H9 (cell line): ENCODE data around the gene MINDY2. TPM values are rescaled to one million over a fixed set of nuclear protein-coding genes. Genes with fewer than 3 reads are reported as not detected.

Experiments used
- DNase-seq: peaks from one replicate; pipeline ENCODE4 v3.0.0-alpha.2; 2017
- H2AFZ ChIP-seq: one replicate; pipeline ENCODE4 v1.6.1; 2013; ENCODE audit warnings: mild to moderate bottlenecking, low read length, control low read depth, moderate library complexity
- H2AK5ac ChIP-seq: 2 replicates; pipeline ENCODE4 v1.6.1; 2013; ENCODE audit warnings: low read length, control low read depth, mixed read lengths; ENCODE audit not compliant: insufficient read length
- H2BK120ac ChIP-seq: one replicate; pipeline ENCODE4 v1.6.1; 2013; ENCODE audit warnings: low read depth, mild to moderate bottlenecking, low read length, control low read depth, inconsistent platforms; ENCODE audit not compliant: poor library complexity, severe bottlenecking
- H2BK12ac ChIP-seq: 2 replicates; pipeline ENCODE4 v1.6.1; 2013; ENCODE audit warnings: low read length, control low read depth, mixed read lengths, low read depth; ENCODE audit not compliant: insufficient read length
- H2BK15ac ChIP-seq: 2 replicates; pipeline ENCODE4 v1.6.1; 2013; ENCODE audit warnings: low read depth, low read length, control low read depth
- H2BK20ac ChIP-seq: one replicate; pipeline ENCODE4 v1.6.1; 2013; ENCODE audit warnings: low read depth, mild to moderate bottlenecking, low read length, control low read depth, inconsistent platforms; ENCODE audit not compliant: poor library complexity, severe bottlenecking
- H2BK5ac ChIP-seq: 2 replicates; pipeline ENCODE4 v1.6.1; 2013; ENCODE audit warnings: low read length, control low read depth, mixed read lengths; ENCODE audit not compliant: insufficient read length
- H3K14ac ChIP-seq: 2 replicates; pipeline ENCODE4 v1.6.1; 2013; ENCODE audit warnings: low read length, control low read depth; ENCODE audit not compliant: insufficient read depth
- H3K18ac ChIP-seq: 2 replicates; pipeline ENCODE4 v1.6.1; 2013; ENCODE audit warnings: low read depth, mild to moderate bottlenecking, mixed read lengths, low read length, control low read depth; ENCODE audit not compliant: insufficient read length
- H3K23ac ChIP-seq: 2 replicates; pipeline ENCODE4 v1.6.1; 2013; ENCODE audit warnings: low read length, control low read depth, mixed read lengths, low read depth; ENCODE audit not compliant: insufficient read length
- H3K23me2 ChIP-seq: 2 replicates; pipeline ENCODE4 v1.6.1; 2013; ENCODE audit warnings: low read depth, mild to moderate bottlenecking, mixed read lengths, low read length, control low read depth; ENCODE audit not compliant: insufficient read length, poor library complexity, severe bottlenecking
- H3K27ac ChIP-seq: 2 replicates; pipeline ENCODE4 v1.5.1; 2013; ENCODE audit warnings: low read length, control low read depth, mixed read lengths, low read depth; ENCODE audit not compliant: insufficient read length
- H3K27me3 ChIP-seq: 2 replicates; pipeline ENCODE4 v1.6.1; 2013; ENCODE audit warnings: low read length, control low read depth, inconsistent platforms; ENCODE audit not compliant: insufficient read depth
- H3K4ac ChIP-seq: 2 replicates; pipeline ENCODE4 v1.6.1; 2013; ENCODE audit warnings: low read depth, mild to moderate bottlenecking, control low read depth, inconsistent platforms, low read length, moderate library complexity
- H3K4me1 ChIP-seq: 2 replicates; pipeline ENCODE4 v1.6.1; 2013; ENCODE audit warnings: low read length, control low read depth, inconsistent platforms; ENCODE audit not compliant: insufficient read depth
- H3K4me2 ChIP-seq: 2 replicates; pipeline ENCODE4 v1.6.1; 2013; ENCODE audit warnings: low read length, control low read depth, mixed read lengths; ENCODE audit not compliant: insufficient read length, insufficient read depth
- H3K56ac ChIP-seq: 2 replicates; pipeline ENCODE4 v1.6.1; 2013; ENCODE audit warnings: low read depth, mild to moderate bottlenecking, mixed read lengths, low read length, control low read depth; ENCODE audit not compliant: insufficient read length
- H3K79me1 ChIP-seq: 2 replicates; pipeline ENCODE4 v1.6.1; 2013; ENCODE audit warnings: low read depth, mild to moderate bottlenecking, moderate library complexity, low read length, control low read depth, inconsistent platforms; ENCODE audit not compliant: insufficient read depth, poor library complexity, severe bottlenecking
- H3K79me2 ChIP-seq: 2 replicates; pipeline ENCODE4 v1.6.1; 2013; ENCODE audit warnings: low read length, control low read depth, inconsistent platforms; ENCODE audit not compliant: insufficient read depth
- H3K9ac ChIP-seq: 2 replicates; pipeline ENCODE4 v1.6.1; 2013; ENCODE audit warnings: low read length, control low read depth, mixed read lengths; ENCODE audit not compliant: insufficient read length; ENCODE audit errors: extremely low read depth
- H3K9me3 ChIP-seq: one replicate; pipeline ENCODE4 v1.6.1; 2013; ENCODE audit warnings: low read depth, low read length, inconsistent platforms; ENCODE audit not compliant: control insufficient read depth
- H3T11ph ChIP-seq: one replicate; pipeline ENCODE4 v1.6.1; 2013; ENCODE audit warnings: mild to moderate bottlenecking, low read length, control low read depth, inconsistent platforms
- H4K20me1 ChIP-seq: one replicate; pipeline ENCODE4 v1.6.1; 2013; ENCODE audit not compliant: control insufficient read depth, insufficient read length, insufficient read depth
- H4K5ac ChIP-seq: 2 replicates; pipeline ENCODE4 v1.6.1; 2013; ENCODE audit warnings: low read depth, mild to moderate bottlenecking, mixed read lengths, low read length, control low read depth; ENCODE audit not compliant: insufficient read length
- H4K8ac ChIP-seq: replicated peaks from 2 replicates; pipeline ENCODE4 v1.6.1; 2013; ENCODE audit warnings: low read length, control low read depth, mixed read lengths, low read depth; ENCODE audit not compliant: insufficient read length
- H4K91ac ChIP-seq: 2 replicates; pipeline ENCODE4 v1.6.1; 2013; ENCODE audit warnings: low read depth, mild to moderate bottlenecking, moderate library complexity, mixed read lengths, low read length, control low read depth; ENCODE audit not compliant: insufficient read length
- H3K27ac Mint-ChIP-seq, 3 experiments: 2 replicates in 2 of 3; 3 replicates in 1 of 3; pipeline ENCODE4 v1.8.0; 2020 to 2021; ENCODE audit warnings: mixed read lengths in 3 of 3, mild to moderate bottlenecking in 1 of 3, moderate library complexity in 1 of 3
- H3K27me3 Mint-ChIP-seq: 2 replicates; pipeline ENCODE4 v1.8.0; 2021; ENCODE audit warnings: low read depth, mild to moderate bottlenecking, moderate library complexity, mixed read lengths
- H3K36me3 Mint-ChIP-seq, 3 experiments: 2 replicates in 2 of 3; 3 replicates in 1 of 3; pipeline ENCODE4 v1.8.0; 2020 to 2021; ENCODE audit warnings: low read depth in 3 of 3, mixed read lengths in 3 of 3; ENCODE audit not compliant: insufficient read depth in 1 of 3
- H3K4me1 Mint-ChIP-seq, 2 experiments: 2 replicates each; pipeline ENCODE4 v1.8.0; 2020; ENCODE audit warnings: mixed read lengths in 2 of 2
- H3K4me3 Mint-ChIP-seq, 2 experiments: 2 replicates in 1 of 2; 3 replicates in 1 of 2; pipeline ENCODE4 v1.8.0; 2020 to 2021; ENCODE audit warnings: mild to moderate bottlenecking in 2 of 2, mixed read lengths in 2 of 2, moderate library complexity in 1 of 2
- H3K9me3 Mint-ChIP-seq, 2 experiments: 2 replicates in 1 of 2; 3 replicates in 1 of 2; pipeline ENCODE4 v1.8.0; 2020; ENCODE audit warnings: mild to moderate bottlenecking in 2 of 2, mixed read lengths in 2 of 2, moderate library complexity in 1 of 2
- CTCF ChIP-seq: fragments of 200-600 bp; sonication (generic); conservative IDR thresholded peaks from 3 replicates; pipeline ENCODE4 v1.8.0; 2021; ENCODE audit warnings: antibody characterized with exemption, mild to moderate bottlenecking
- WGBS: extraction: QIAGEN DNeasy Blood & Tissue Kit; methylation state at CpG from one replicate; pipeline ENCODE4 v1.1.7; 2013; ENCODE audit warnings: missing lambda C conversion rate, low lambda C conversion rate, mixed read lengths; ENCODE audit not compliant: insufficient read length; ENCODE audit errors: extremely low coverage; 5-methylcytosine and 5-hydroxymethylcytosine counted together
- total RNA-seq: library from RNA; stranded (reverse); gene quantifications from 2 replicates; pipeline ENCODE4 v1.2.1, GENCODE V29; 2021

MINDY2 gene
- total RNA-seq, 1 experiment from 2014 or later, result 32.3 TPM

- Histone ChIP-seq H2BK20ac (no peak overlapping the region), H3K23ac (no peak overlapping the region), H3K23me2 (no peaks in the 10 kb centered on the region), H2BK15ac (no peak overlapping the region), H3K14ac (no peak overlapping the region), H3K56ac (no peak overlapping the region), H3K4me1 (no peaks in the 10 kb centered on the region), H3K9me3 (no peaks in the 10 kb centered on the region), H2BK120ac (no peak overlapping the region), H2BK12ac (no peak overlapping the region), H3K79me2 (no peaks in the 10 kb centered on the region), H3T11ph (no peak overlapping the region), H3K9ac (no peak overlapping the region), H2BK5ac (no peak overlapping the region), H3K4ac (no peak overlapping the region), H3K79me1 (no peaks in the 10 kb centered on the region), H3K27ac (no peak overlapping the region), H4K20me1 (no peaks in the 10 kb centered on the region), H4K5ac (no peak overlapping the region), H4K8ac (no peak overlapping the region), H3K18ac (no peak overlapping the region), H2AFZ (no peak overlapping the region), H3K27me3 (no peaks in the 10 kb centered on the region), H3K4me2 (no peak overlapping the region), H4K91ac (no peak overlapping the region), H2AK5ac (no peak overlapping the region)
- TF ChIP-seq CTCF, result no peak
- H3K27me3 Mint-ChIP-seq, result no peaks in the 10 kb centered on the region
- no peak overlapping the region for H3K27ac Mint-ChIP-seq
- WGBS, result no CpG with 5 or more reads among the region's 1 CpG
- peaks cover 9 to 10% of the 10 kb centered on the region in 2 experiments; a peak in 4 of 5 replicates for H3K9me3 Mint-ChIP-seq
- 0 out of 4 replicates have a peak, but pooled peaks cover 0 to 4% of the 10 kb centered on the region in 2 experiments for H3K4me1 Mint-ChIP-seq
- peaks cover 0 to 6% (median 6%) of the 10 kb centered on the region in 3 experiments; a peak in 4 of 7 replicates for H3K36me3 Mint-ChIP-seq
- DNase-seq, result no peak
- no peak overlapping the region for H3K4me3 Mint-ChIP-seq
These were observed 8.4 kb upstream of the MINDY2 start for GRCh38 chr15:58762731-58763130.
